GM12872 (cell line): Measurements from ENCODE around the gene ITIH3.

ENCODE experiments used
- TF ChIP-seq, protein P1 (sequence below): IDR thresholded peaks from 3 replicates; pipeline ENCODE4 v1.5.1; 2011; ENCODE audit warnings: low read depth, mild to moderate bottlenecking, low read length, moderate library complexity; ENCODE audit not compliant: insufficient read depth

ITIH3 gene

DNA sequence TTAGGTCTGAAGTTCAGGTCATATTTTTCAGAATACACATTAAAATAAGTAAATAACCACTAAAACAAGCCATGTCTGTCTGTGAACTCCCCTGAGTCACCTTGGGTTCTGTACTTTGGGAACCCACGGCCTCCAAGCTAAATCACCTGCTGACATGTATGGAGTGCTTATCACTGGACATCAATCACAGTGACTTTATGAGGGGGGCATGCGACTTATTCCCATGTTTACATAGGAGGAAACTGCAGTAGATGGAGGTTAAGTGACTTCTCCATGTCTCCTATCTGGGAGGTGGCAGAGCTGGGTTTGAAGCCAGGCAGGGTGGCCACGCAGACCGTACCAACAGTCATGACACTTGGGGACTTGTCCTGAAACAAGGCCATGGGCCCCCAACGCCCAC lies 27.8 kb downstream of the ITIH3 start:
- TF ChIP-seq, protein P1, sequence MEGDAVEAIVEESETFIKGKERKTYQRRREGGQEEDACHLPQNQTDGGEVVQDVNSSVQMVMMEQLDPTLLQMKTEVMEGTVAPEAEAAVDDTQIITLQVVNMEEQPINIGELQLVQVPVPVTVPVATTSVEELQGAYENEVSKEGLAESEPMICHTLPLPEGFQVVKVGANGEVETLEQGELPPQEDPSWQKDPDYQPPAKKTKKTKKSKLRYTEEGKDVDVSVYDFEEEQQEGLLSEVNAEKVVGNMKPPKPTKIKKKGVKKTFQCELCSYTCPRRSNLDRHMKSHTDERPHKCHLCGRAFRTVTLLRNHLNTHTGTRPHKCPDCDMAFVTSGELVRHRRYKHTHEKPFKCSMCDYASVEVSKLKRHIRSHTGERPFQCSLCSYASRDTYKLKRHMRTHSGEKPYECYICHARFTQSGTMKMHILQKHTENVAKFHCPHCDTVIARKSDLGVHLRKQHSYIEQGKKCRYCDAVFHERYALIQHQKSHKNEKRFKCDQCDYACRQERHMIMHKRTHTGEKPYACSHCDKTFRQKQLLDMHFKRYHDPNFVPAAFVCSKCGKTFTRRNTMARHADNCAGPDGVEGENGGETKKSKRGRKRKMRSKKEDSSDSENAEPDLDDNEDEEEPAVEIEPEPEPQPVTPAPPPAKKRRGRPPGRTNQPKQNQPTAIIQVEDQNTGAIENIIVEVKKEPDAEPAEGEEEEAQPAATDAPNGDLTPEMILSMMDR = no peak

DNA sequence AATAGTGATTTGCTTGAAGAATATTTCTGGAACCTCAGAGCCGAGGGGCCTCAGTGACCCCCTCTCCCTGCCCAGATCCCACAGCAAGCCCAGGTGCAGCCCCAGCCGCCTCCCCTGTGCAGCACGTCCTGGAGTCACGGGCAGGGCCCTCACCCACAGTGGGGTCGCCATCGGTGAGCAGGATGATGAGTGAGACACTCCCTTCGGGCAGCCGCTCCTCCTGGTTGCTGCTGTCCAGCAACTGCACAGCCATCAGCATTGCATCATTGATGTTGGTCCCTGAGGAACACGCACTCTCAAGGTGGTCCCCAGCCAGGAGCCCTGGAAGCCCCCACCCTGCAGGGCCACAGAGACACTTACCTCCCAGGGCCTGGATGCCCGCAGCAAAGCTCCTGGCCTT lies 29.4 kb downstream of the ITIH3 start:
- TF ChIP-seq, protein P1 = no peak

DNA sequence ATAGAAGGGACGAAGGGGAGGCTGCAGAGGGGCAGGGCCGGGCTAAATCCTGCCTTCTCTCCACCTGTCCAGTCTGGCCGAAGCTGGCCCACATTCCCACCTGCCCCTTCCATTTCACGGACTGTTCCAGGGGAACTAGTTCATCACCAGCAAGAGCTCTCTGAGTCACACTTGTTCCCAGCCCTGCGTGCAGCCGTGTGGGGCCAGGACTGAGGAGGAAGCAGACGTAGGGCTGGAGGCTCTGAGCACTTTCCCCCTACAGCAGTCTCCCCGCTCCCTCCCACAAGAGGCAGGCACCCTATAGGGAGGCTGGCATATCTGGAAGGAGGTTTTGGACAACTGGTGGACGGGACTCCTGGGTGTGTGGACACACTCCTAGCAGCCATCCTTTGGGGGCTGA lies 32.8 kb downstream of the ITIH3 start:
- TF ChIP-seq, protein P1 = no peak

DNA sequence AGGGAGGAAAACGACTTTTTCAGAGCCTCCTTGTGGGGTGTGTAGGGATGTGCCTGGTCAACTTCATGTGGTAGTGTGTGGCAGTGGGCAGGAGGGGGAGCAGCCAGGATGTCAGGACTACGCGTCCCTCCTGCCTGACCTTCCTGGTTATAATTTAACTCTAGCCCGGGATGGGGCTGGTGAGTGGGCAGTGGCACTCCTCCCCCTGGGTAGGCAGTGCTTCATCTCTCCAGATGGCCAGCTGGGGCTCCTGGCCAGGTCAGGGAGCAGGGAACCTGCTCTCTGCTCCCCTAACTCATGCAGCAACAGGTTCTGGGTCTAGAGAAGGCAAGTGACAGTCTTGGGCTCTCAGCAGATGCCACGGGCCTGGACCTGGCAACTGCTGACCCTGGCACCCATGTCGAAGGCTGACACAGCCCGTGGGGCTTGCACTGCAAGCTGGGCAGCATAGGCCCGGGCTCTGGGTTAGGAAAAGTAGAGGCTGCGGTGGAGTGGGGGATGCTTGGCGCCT lies 33.3 kb downstream of the ITIH3 start:
- TF ChIP-seq, protein P1 = no peak

DNA sequence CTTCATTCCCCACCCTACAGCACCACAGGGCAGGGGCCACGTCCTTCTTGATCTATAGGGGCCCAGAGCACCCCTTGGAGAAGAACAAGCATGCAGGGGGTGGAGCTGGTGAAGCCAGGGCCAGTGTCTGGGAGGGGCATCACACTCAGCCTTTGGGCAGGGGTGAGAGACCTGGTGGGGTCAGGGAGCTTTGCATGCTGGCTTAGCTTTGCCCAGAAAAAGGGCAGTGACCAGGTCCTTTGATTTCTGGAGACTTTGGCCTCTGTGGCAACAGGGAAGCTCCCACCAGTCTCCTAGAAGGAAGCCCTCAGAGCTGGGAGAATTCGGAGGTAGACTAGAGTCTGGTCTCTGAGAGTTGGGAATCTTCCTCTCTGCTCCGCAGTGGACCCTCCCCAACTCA lies 34.9 kb downstream of the ITIH3 start:
- TF ChIP-seq, protein P1 = no peak

DNA sequence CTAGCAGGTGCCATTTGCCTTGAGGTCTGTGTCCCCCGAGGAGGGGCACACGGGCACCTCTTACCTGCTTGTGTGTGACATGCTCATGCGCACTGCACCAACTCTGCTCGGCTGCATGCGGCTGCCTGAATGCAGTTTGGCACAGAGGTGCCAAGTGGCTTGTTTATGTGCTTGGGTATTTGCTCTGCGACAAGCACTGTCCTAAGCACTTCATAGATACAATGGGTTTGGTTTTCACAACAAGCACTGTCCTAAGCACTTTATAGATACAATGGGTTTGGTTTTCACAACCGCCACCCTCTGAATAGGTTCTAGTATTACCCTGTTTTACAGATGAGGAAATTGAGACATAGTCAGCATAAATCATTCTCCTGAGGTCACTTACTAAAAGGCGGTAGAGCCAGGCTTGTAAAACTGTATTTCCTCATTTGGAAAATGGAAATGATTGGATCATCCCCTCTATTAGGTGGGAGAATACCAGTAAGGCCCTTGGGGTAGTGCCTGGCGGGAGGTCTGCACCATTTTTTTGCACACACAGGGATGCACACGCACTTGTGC lies 35.4 kb downstream of the ITIH3 start:
- TF ChIP-seq, protein P1 = no peak

DNA sequence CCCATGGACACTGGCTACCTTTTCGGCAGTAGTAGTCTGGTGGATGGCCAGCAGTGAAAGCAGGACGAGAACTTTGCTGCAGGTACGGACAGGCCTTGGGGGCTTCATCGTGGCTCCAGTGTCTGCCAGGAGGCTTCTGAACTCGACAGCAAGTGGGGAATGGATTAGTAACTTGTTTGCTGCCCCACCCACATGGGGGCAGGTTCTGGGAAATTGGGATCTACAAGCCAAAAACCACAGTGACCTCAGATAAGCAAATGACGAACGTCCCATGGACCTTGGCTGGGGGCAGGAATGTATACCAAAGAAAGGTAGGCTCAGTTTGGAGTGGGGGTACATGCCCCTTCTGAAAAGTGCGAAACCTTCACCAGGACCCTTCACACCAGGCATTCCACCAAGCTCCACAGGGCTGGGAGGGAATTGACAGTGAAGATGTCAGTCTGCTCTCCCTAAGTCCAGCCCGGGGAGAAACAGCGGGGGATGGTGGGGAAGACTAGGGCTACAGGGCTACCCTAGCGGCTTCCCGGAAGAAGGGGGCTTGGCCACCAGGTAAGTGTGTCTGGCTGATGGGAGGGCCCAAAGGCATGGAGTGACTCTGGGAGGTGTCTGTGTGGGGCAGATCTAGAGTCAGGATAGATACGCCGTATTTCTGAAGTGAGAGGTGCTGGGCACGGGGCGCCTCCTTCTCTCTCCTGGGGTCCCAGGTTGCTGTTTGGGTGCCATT lies 36.1 kb downstream of the ITIH3 start, which contains the start of gene ITIH4:
TSS of gene ITIH4 (minus strand) at position 138 of the 724 bp plus-strand sequence. CDS start at position 108, 30 bp downstream.
- TF ChIP-seq, protein P1 = no peak
